Measurements from ENCODE around the gene CERS6.
"Not testable (repeated sequence)": the region's sequence is repeated elsewhere in the genome, so short reads cannot be mapped to it uniquely, and the experiment has no call there.

The CERS6 gene

DNA sequence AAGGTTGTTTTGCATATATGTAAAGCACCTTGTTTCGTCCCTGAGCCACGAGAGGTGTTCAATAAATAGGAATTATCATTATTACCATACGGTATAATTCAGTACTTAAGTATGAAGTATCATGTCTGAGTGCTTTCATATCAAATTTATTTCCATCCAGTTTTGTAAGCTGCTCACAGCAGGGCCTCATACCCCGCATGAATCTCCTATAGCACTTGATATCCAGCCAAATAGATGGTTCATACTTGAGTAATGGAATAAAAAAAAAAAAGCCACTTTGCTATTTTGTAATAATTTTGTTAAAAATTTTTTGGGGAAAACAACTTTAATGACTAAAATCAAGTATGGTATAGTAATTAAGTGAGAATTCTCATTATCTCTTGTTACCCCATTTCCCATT lies 185.6 kb downstream of the CERS6 start:
- DNase-seq (ENCODE audit: low read depth): peak; percentile 22

- no peak for DNase-seq (ENCODE audit: low read depth)
These were observed 186.8 kb downstream of the CERS6 start for GRCh38 chr2:168642873-168643272.

GRCh38 chr2:168643979-168644378 lies 187.9 kb downstream of the CERS6 start:
- peak; percentile 84 for DNase-seq (ENCODE audit: low read depth)

GRCh38 chr2:168645696-168646338 lies 189.7 kb downstream of the CERS6 start:
- DNase-seq (ENCODE audit: low read depth): no peak

DNA sequence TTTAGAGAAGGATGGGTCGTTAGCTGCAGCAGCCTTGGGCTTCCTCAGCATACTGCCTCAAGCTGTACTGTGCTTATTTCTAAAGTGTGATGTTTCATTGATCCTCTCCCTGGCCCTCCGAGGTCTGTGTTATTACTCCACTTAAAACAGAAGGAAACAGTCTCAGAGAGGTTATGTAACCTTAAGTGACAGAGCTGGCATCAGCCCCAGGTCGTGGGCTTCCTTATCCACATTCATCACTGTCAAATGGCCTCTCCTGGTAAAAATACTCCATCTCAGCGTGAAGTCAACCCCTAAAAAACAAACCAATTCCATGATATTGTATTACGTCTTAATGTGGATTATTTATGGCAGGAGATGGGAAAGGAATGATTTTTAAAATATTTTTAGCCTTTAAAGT lies 193.0 kb downstream of the CERS6 start:
- DNase-seq (ENCODE audit: low read depth): no peak

- no peak for DNase-seq (ENCODE audit: low read depth)
These were observed 193.5 kb downstream of the CERS6 start for GRCh38 chr2:168649562-168649961.

GRCh38 chr2:168650139-168650538 lies 194.1 kb downstream of the CERS6 start:
- no peak for DNase-seq (ENCODE audit: low read depth)

DNA sequence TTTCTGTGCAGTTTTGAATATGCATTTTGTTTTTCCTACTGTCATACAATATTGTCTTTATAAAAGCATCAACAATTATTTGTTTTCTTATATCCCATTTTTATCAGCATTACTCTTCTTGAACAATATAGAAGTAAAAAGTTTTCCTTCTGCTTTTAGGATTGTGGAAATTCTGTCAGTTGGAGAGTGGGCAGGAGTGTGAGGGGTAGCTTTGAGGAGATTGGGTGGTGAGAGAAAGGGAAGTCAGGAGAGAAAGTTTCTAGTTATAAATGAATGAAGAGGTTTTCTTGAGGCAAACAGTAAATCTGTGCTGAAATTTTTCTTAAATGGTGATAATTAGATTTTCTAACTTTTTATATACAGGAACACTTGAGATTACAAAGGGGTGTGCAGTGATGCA lies 194.7 kb downstream of the CERS6 start:
- DNase-seq (ENCODE audit: low read depth): no peak

- no peak for DNase-seq (ENCODE audit: low read depth)
These were observed 197.2 kb downstream of the CERS6 start for GRCh38 chr2:168652997-168653921.

GRCh38 chr2:168654705-168655104 lies 198.6 kb downstream of the CERS6 start:
- no peak for DNase-seq (ENCODE audit: low read depth)

- no peak for DNase-seq (ENCODE audit: low read depth)
These were observed 199.1 kb downstream of the CERS6 start for GRCh38 chr2:168655207-168655606.

- not testable (repeated sequence) for DNase-seq (ENCODE audit: low read depth)
These were observed 201.3 kb downstream of the CERS6 start for GRCh38 chr2:168657378-168657777.

DNA sequence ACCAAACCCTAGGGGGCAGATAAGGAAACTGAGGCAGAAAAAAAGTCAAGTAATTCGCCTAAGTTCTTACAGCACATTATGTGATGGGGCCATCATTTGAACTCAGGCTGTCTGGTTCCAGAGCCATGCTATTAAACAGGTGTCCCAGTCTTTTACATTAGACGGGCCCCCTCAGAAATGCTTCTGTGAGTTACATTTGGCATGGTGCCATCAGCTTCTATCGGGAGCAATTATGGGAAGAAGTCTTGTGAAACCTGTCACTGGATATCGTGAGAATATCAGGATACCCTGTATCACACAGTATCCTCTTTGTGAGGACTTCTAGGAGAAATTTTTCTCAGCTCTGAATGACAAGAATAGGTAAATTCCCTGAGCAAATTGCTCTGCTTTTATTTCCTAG lies 202.6 kb downstream of the CERS6 start:
- DNase-seq (ENCODE audit: low read depth): no peak

DNA sequence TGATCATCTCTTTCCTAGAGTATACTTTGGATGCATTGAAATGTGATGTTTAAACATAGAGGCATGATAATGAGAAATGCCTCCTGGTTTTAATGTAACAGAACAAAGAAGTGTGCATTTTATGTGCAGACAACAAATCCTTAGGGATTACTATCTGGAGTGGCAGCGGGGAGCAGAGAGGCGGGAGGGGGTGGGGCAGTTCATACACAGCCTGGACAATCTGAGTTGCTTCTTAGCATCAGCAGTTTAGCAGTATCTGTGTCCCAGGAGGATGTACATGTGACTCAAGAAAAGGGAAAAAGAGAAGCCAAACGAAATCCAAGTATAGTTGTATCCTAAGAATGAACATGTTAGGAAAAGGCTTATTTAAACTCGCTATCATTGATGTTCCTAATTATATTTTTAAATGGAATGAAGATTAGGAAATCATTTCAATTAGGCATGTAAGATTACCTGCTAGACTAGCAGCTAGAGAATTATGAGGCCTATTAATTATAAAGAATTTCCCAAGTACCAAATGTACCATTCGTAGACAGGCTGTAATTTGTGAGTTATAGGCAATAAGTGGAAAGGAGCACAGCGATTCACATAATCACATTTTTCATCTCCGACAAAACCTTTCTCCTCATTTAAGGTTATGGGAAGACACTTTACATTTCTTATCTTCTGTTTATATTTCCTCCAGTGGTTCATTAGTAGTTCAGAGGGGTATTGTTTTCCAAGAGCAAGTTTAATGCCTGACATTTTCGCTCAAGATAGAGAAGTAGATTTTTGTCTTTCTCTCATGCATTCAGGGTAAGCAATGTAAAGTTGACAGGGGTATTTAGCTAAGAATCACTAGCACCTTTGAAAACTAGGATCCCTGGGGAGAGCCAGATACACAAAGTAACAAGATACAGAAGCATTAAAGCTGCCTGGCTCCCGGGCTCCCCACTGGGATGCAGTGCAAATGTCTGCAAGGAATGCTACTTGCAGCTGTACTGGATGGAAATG lies 205.1 kb downstream of the CERS6 start:
- DNase-seq (ENCODE audit: low read depth): no peak

- no peak for DNase-seq (ENCODE audit: low read depth)
These were observed 205.8 kb downstream of the CERS6 start for GRCh38 chr2:168661863-168662256.

GRCh38 chr2:168662651-168663208 lies 206.7 kb downstream of the CERS6 start:
- no peak for DNase-seq (ENCODE audit: low read depth)

DNA sequence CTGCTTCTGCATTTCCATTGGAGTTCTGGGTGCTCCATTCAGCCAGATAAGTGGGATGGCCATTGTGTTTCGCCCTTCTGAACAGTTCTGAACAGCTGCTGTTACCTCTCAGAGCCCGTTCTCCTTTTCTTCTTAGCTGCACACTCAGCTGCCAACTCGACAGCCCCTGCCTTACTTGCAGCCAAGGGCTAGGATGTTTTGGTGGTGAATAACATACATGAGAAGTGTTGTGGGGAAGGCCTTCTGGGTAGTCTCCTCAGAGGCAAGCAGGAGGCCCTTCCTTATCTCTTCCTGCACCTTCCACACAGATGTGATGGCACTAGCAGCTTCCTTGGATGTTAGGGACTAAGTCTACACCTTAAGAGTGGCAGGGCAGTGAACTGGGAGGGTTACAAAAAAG lies 207.9 kb downstream of the CERS6 start:
- DNase-seq (ENCODE audit: low read depth): peak; percentile 53

DNA sequence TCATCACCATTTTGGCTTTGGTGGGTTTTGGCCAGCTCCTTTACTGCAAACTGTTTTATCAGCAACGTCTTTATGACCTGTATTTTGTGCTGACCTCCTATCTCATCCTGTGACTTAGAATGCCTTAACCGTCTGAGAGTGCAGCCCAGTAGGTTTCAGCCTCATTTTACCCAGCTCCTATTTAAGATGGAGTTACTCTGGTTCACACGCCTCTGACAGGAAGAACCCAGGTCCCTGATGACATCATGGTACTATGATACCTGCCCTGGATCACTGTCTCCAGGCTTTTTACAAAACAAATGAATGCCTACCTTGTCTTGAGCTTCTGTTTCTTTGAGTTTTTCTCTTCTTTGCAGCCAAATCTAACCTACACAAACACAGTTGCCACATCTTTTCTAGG lies 208.6 kb downstream of the CERS6 start:
- DNase-seq (ENCODE audit: low read depth): not testable (repeated sequence)

DNA sequence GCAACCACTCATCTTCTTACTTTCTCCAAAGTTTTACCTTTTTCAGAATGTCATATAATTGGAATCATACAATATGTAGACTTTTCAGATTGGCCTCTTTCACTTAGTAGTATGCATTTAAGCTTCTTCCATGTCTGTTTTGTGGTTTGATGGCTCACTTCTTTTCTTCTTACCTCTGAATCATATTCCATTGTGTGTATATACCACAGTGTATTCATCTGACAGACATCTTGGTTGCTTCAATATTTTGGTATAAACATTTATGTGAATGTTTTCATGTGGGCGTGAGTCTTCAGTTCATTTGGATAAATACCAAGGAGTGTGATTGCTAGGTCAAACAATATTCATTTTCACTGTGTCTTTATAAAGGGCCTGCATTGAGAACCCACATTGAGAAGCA lies 210.3 kb downstream of the CERS6 start:
- peak; percentile 61 for DNase-seq (ENCODE audit: low read depth)

DNA sequence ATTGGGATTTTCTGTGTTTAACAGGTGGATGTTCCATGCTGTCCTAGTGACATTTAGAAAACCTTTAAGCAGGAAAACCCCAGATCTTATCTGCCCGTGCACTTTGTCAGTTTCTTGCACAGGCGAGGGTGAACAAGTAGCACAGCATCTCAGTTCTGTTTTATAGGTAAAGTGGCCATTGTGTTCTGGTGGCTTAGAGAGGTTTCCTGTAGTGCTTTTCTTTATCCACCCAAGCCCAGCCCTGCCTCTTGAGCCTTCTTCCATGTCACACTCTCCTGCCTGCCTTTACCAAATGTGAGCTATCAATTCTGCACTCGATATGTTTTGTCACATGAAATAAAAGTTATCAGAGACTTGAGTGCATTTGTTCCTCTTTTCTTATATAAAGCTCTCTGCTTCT lies 211.1 kb downstream of the CERS6 start:
- DNase-seq (ENCODE audit: low read depth): no peak

DNA sequence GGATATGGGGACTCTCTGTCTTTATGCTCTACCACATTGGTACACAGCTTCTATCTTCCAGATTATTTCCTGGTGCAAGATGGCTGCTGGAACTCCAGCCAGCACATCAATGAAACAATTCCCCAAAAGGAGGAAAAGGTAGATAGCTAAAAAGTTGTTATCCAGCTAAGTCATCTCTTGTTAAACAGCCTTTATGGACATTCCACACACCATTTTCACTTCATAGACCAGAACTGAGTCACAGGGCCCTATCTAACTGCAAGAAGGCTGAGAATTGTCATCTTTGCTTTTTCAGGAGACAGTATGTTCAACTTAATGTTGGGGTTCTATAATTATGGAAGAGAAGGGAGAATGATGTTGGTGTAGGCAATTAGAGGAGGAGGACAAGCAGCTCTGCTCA lies 213.1 kb downstream of the CERS6 start:
- DNase-seq (ENCODE audit: low read depth): peak; percentile 47

GRCh38 chr2:168670478-168670877 lies 214.4 kb downstream of the CERS6 start:
- DNase-seq (ENCODE audit: low read depth): no peak

All from iris pigment epithelial cell (primary cell).